Measurements from ENCODE around the gene TACC2. TPM values are rescaled to one million over a fixed set of nuclear protein-coding genes. Genes with fewer than 3 reads are reported as not detected.

The TACC2 gene
- total RNA-seq, 3 donors from 2014 or later = 26.1 to 30.5 (median 28.5) TPM

DNA sequence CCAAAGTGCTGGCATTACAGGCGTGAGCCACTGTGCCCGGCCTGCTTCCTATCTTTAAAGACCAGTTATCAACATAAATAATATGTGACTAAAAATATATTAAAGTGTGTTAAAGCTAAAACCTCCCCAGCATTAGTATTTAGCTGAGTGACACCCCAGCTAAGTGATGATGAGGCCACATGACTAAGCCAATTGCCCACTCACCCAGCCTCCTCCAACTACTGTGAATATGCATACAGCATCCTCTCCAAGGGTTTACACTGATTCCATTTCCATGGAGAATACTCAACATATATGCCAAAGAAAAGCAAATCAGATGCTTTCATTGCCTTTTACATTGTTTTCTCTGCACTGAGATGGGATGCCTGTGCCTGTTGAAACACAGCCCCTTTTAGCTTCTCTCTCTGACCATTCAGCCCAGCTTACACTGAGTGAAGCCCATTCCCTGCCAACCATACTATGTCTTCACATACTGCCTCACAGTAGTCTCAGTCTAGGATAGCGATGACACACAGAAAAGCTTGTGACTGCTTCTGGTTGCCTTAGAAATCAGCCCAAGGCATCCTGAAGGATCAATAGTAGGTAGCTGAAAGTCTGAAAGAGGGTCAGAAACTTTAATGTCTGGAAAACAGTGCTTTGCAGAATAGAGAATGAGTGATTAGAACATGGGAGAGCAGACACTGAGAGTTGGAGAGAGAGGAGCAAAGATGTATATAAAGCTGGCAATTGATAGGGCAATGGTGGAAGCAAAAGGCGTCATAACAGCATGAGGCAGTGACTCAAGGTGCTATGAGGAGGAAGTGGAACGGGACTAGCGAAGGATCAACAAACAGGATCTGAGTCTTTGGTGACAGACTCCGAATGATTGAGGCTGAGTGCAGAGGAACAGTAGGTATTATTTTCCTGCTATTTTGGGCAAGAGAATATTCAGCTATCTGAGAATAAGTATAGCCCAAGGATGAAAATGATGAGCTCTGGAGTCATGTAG, 41.3 kb upstream of the TACC2 start:
- Histone ChIP-seq H3K9me3 (no peaks in the 10 kb centered on the region), H3K27me3 (no peaks in the 10 kb centered on the region), H3K4me1 (peaks cover 0 to 5% of the 10 kb centered on the region in 2 donors), H3K4me3 (no peak overlapping the region), H3K27ac (no peak overlapping the region), H3K36me3 (no peaks in the 10 kb centered on the region)
- intact Hi-C loops (cut with DNase I; ENCODE audit: low total_unique reads) = no loop called here
- DNase-seq (ENCODE audit: low spot score in 2 of 2) = no peak
- TF ChIP-seq, protein P1, sequence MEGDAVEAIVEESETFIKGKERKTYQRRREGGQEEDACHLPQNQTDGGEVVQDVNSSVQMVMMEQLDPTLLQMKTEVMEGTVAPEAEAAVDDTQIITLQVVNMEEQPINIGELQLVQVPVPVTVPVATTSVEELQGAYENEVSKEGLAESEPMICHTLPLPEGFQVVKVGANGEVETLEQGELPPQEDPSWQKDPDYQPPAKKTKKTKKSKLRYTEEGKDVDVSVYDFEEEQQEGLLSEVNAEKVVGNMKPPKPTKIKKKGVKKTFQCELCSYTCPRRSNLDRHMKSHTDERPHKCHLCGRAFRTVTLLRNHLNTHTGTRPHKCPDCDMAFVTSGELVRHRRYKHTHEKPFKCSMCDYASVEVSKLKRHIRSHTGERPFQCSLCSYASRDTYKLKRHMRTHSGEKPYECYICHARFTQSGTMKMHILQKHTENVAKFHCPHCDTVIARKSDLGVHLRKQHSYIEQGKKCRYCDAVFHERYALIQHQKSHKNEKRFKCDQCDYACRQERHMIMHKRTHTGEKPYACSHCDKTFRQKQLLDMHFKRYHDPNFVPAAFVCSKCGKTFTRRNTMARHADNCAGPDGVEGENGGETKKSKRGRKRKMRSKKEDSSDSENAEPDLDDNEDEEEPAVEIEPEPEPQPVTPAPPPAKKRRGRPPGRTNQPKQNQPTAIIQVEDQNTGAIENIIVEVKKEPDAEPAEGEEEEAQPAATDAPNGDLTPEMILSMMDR (IDR thresholded peaks at IDR 0.05) = no peak
- TF ChIP-seq POLR2A (IDR thresholded peaks at IDR 0.05) (no peak), POLR2AphosphoS5 (IDR thresholded peaks at IDR 0.05) (no peak)

DNA sequence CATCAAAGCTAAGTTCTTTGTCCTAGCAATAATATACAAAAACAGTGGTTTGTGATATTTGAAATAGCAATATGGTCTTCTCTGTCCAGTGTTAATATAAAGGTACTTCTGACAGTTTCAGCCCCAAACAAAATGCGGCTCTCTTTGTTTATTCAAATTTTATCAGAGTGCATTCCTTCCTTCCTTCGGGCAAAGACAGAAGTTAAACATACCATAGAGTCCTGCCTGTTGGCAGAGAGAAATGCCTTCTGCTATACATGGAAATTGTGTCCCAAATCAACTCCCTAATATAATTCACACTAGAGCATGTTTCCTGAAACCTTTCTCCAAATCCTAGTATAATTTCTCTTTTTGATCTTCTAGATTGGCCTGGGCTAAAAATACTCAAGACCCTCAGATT, 39.9 kb upstream of the TACC2 start:
- no peak for DNase-seq (ENCODE audit: low spot score in 2 of 2)
- H3K27me3 ChIP-seq = no peaks in the 10 kb centered on the region
- H3K4me1 ChIP-seq = no peaks in the 10 kb centered on the region
- no peaks in the 10 kb centered on the region for H3K36me3 ChIP-seq
- no peak overlapping the region for H3K4me3 ChIP-seq
- intact Hi-C loops (cut with DNase I; ENCODE audit: low total_unique reads) = no loop called here
- no peaks in the 10 kb centered on the region for H3K9me3 ChIP-seq
- no peak overlapping the region for H3K27ac ChIP-seq
- TF ChIP-seq, protein P1 (IDR thresholded peaks at IDR 0.05) = no peak
- no peak for TF ChIP-seq POLR2AphosphoS5 (IDR thresholded peaks at IDR 0.05)
- TF ChIP-seq POLR2A (IDR thresholded peaks at IDR 0.05) = no peak

DNA sequence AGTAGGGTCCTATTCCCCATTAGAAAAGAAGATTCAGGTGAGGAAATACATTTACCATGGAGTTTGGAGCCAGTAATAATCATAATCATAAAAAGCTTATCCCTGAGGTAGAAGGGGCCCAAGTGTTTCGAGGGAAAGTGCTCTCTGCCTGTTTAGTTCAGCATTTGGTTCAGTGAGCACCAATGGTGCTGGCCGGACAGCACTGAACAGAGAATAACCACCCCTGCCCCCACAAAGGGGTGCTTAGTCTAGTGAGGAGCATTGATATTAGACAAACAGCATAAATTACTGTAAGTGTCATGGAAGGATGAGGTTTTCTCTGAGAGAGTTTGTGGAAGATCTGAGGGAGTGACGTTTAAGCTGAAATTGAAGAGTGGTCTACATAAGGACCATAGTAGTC, 39.5 kb upstream of the TACC2 start:
- intact Hi-C loops (cut with DNase I; ENCODE audit: low total_unique reads) = no loop called here
- no peak for TF ChIP-seq POLR2A (IDR thresholded peaks at IDR 0.05)
- TF ChIP-seq, protein P1 (IDR thresholded peaks at IDR 0.05) = no peak
- no peak for TF ChIP-seq POLR2AphosphoS5 (IDR thresholded peaks at IDR 0.05)

DNA sequence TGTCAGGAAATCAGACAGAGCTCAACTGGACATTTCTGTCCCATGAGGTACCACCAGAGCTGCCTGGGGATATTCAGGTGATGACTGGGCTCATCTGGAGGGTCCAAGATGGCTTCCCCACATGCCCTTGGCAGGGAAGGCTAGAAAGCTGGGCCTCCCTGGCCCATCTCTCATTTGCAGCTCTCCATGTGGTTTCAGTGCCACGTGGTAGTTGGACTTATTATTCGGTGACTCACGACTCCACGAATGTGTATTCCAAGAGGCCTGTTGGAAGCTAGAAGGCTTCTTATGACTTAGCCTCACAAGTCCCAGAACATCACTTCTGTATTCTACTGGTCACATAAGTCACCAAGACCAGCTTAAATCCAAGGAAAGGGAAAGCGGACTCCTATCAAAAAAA, 36.7 kb upstream of the TACC2 start:
- no peak for DNase-seq (ENCODE audit: low spot score in 2 of 2)
- Histone ChIP-seq H3K4me3 (no peak overlapping the region), H3K36me3 (no peaks in the 10 kb centered on the region), H3K27me3 (no peaks in the 10 kb centered on the region), H3K27ac (no peak overlapping the region), H3K9me3 (no peaks in the 10 kb centered on the region), H3K4me1 (no peaks in the 10 kb centered on the region)
- intact Hi-C loops (cut with DNase I; ENCODE audit: low total_unique reads) = no loop called here
- TF ChIP-seq, protein P1 (IDR thresholded peaks at IDR 0.05) = no peak
- TF ChIP-seq POLR2A (IDR thresholded peaks at IDR 0.05) (no peak), POLR2AphosphoS5 (IDR thresholded peaks at IDR 0.05) (no peak)

More for the DNA sequence above, 39.5 kb upstream of the TACC2 start:
- Histone ChIP-seq H3K27me3 (no peaks in the 10 kb centered on the region), H3K4me3 (no peak overlapping the region), H3K27ac (no peak overlapping the region), H3K36me3 (no peaks in the 10 kb centered on the region), H3K4me1 (no peaks in the 10 kb centered on the region), H3K9me3 (no peaks in the 10 kb centered on the region)
- DNase-seq (ENCODE audit: low spot score in 2 of 2) = no peak
